HL-60/S4 treated with phorbol 12-myristate 13-acetate at 8.2 ng/mL for 4 days and 3 days (cell line): ENCODE data around the gene DIAPH2.
"Not testable (repeated sequence)": the region's sequence is repeated elsewhere in the genome, so short reads cannot be mapped to it uniquely, and the experiment has no call there.

ENCODE experiments used
- in situ Hi-C: fragments of 300-500 bp; cut with MboI; formaldehyde crosslinking; loops from 2 replicates; pipeline ENCODE4 v1.15.0; 2022; ENCODE audit warnings: low sequenced_read_pairs

Gene DIAPH2

GRCh38 chrX:97366237-97366636, 681.6 kb downstream of the DIAPH2 start:
- in situ Hi-C loops, result no loop called here

GRCh38 chrX:97367125-97367524, 682.5 kb downstream of the DIAPH2 start:
- in situ Hi-C loops, result no loop called here

- in situ Hi-C loops, result no loop called here
Observed at GRCh38 chrX:97369947-97370346, 685.3 kb downstream of the DIAPH2 start.

- in situ Hi-C loops, result no loop called here
Observed at GRCh38 chrX:97372001-97372766, 687.5 kb downstream of the DIAPH2 start.

- in situ Hi-C loops, result no loop called here
Observed at GRCh38 chrX:97374266-97374665, 689.6 kb downstream of the DIAPH2 start.

- in situ Hi-C loops, result no loop called here
Observed at GRCh38 chrX:97380200-97380599, 695.6 kb downstream of the DIAPH2 start.

- in situ Hi-C loops, result no loop called here
Observed at GRCh38 chrX:97384685-97385084, 700.0 kb downstream of the DIAPH2 start.

GRCh38 chrX:97387004-97387403, 702.4 kb downstream of the DIAPH2 start:
- in situ Hi-C loops, result no loop called here

- in situ Hi-C loops, result no loop called here
Observed at GRCh38 chrX:97389761-97390192, 705.1 kb downstream of the DIAPH2 start.

GRCh38 chrX:97397371-97397770, 712.7 kb downstream of the DIAPH2 start:
- in situ Hi-C loops, result no loop called here

- in situ Hi-C loops, result no loop called here
Observed at GRCh38 chrX:97398030-97398551, 713.4 kb downstream of the DIAPH2 start.

GRCh38 chrX:97399400-97399799, 714.8 kb downstream of the DIAPH2 start:
- in situ Hi-C loops, result no loop called here

- in situ Hi-C loops, result no loop called here
Observed at GRCh38 chrX:97400492-97400891, 715.9 kb downstream of the DIAPH2 start.

- in situ Hi-C loops, result no loop called here
Observed at GRCh38 chrX:97401154-97401553, 716.5 kb downstream of the DIAPH2 start.

- in situ Hi-C loops, result no loop called here
Observed at GRCh38 chrX:97401586-97402136, 717.0 kb downstream of the DIAPH2 start.

GRCh38 chrX:97402333-97402732, 717.7 kb downstream of the DIAPH2 start:
- in situ Hi-C loops, result no loop called here

GRCh38 chrX:97402903-97403302, 718.3 kb downstream of the DIAPH2 start:
- in situ Hi-C loops, result no loop called here

- in situ Hi-C loops, result no loop called here
Observed at GRCh38 chrX:97405031-97405660, 720.5 kb downstream of the DIAPH2 start.

- in situ Hi-C loops, result not testable (repeated sequence)
Observed at GRCh38 chrX:97409632-97410415, 725.2 kb downstream of the DIAPH2 start.

GRCh38 chrX:97416461-97416860, 731.8 kb downstream of the DIAPH2 start:
- in situ Hi-C loops, result no loop called here

GRCh38 chrX:97429101-97429500, 744.5 kb downstream of the DIAPH2 start:
- in situ Hi-C loops, result no loop called here
